Measurements from ENCODE around the gene SIX5.

- TF ChIP-seq CTCF (IDR thresholded peaks at IDR 0.05; ENCODE audit: insufficient read depth, low read depth, low read length) = no peak
- TF ChIP-seq EZH2 (IDR thresholded peaks at IDR 0.05; ENCODE audit: insufficient read depth, low read length) = no peak
Observed at GRCh38 chr19:45730368-45731288, 38.4 kb downstream of the SIX5 start, which contains the start of gene FBXO46.
